Measurements from ENCODE around the gene GOLGA6D.
"Not testable (repeated sequence)": the region's sequence is repeated elsewhere in the genome, so short reads cannot be mapped to it uniquely, and the experiment has no call there.

The GOLGA6D gene

DNA sequence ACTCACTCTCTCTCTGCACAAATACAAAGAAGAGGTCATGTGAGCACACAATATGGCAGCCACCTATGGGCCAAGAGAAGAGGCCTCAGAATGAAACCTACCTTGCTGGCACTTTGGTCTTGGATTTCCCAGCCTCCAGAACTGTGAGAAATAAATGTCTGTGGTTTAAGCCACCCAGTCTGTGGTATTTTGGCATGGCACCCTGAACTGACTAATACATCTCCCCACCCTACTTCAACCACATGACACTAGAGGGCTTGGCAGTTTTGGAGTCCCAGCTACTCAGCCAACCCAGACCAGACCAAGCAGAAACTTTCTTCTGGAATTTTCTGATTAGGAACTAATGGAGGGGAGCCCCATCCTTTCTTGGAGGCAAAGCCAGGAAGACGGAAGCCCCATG, 29.9 kb downstream of the GOLGA6D start:
- not testable (repeated sequence) for H3K9ac ChIP-seq (ENCODE audit: low read depth in 1 of 2, low read length in 2 of 2); H3K36me3 ChIP-seq (ENCODE audit: control insufficient read depth in 1 of 2, insufficient read depth in 2 of 2, low read length in 2 of 2); H3K27me3 ChIP-seq (ENCODE audit: control insufficient read depth in 1 of 2, insufficient read depth in 2 of 2, low read length in 2 of 2); H3K4me3 ChIP-seq (ENCODE audit: low read depth in 1 of 2, low read length in 2 of 2); H3K4me1 ChIP-seq (ENCODE audit: control insufficient read depth in 1 of 2, insufficient read depth in 2 of 2, low read length in 2 of 2); H3K27ac ChIP-seq (ENCODE audit: low read depth, low read length); H3K9me3 ChIP-seq (ENCODE audit: control insufficient read depth in 1 of 2, low read length in 2 of 2)

DNA sequence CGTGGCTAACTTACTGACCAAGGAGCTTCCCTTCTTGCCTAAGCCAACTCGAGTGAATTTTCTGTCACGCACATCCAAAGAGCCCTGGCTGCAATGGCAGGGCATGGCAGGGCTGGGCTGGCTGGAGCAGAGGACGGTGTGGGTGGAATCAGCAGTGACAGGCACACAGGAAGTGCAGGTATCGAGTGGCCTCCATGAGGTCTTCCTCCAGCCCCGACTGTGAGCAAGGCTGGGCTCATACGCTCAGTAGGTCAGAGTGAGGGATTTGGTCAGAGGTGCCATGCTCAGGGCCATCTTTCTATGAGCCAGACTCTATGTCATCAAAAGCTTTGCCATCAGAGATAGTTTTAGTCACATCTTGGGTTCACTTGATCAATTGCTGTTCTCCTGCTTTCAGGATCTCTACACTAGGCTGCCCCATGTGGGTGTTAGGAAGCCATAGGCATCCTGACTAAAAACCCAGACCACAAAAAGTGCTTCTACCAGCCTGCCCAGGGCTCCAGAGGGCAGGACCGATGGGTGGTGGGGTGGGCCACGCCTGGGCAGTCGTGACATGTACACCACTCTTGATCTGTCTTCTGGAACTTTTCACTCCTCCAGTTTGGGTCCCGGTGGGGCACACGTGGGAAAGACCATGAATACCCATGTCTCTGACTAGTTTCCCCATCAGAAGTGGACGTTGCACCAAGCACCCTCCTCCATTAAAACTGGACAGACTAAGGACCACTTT, 30.6 kb downstream of the GOLGA6D start:
- no peak overlapping the region for H3K9ac ChIP-seq (ENCODE audit: low read depth in 1 of 2, low read length in 2 of 2)
- H3K4me3 ChIP-seq (ENCODE audit: low read depth in 1 of 2, low read length in 2 of 2) = no peak overlapping the region
- no peaks in the 10 kb centered on the region for H3K4me1 ChIP-seq (ENCODE audit: control insufficient read depth in 1 of 2, insufficient read depth in 2 of 2, low read length in 2 of 2)
- H3K36me3 ChIP-seq (ENCODE audit: control insufficient read depth in 1 of 2, insufficient read depth in 2 of 2, low read length in 2 of 2) = no peaks in the 10 kb centered on the region
- H3K27ac ChIP-seq (ENCODE audit: low read depth, low read length) = no peak overlapping the region
- H3K27me3 ChIP-seq (ENCODE audit: control insufficient read depth in 1 of 2, insufficient read depth in 2 of 2, low read length in 2 of 2) = no peaks in the 10 kb centered on the region
- no peaks in the 10 kb centered on the region for H3K9me3 ChIP-seq (ENCODE audit: control insufficient read depth in 1 of 2, low read length in 2 of 2)

DNA sequence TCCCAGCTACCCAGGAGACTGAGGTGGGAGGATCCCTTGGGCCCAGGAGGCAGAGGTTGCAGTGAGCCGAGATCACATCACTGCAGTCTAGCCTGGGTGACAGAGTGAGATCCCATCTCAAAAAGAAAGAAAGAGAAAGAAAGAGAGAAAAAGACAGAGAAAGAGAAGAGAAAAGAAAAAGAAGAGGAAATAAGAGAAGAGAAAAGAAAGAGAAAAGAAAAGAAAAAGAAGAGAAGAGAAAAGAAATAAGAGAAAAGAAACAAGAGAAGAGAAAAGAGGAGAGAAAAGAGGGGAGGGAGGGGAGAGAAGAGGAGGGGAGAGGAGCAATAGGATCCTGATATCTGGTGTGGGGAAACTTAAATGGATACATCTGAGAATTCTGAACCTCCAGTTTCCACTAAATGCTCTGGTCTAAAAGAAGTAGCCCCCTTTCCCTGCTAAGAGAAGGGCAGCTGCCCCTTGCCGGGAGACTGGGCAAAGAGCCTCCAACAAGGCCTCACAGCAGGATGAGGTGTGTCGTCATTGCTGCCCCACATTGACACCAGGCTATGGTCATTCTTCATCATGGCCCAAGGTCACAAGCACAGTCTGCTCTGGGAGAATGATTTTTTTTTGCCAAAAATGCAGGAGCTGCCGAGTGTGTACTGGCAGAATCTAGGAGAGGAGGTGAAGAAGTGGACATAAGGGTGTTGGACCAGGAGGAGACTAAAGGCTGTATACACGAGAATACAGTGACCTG, 32.1 kb downstream of the GOLGA6D start:
- Histone ChIP-seq H3K4me1 (ENCODE audit: control insufficient read depth in 1 of 2, insufficient read depth in 2 of 2, low read length in 2 of 2) (no peaks in the 10 kb centered on the region), H3K9ac (ENCODE audit: low read depth in 1 of 2, low read length in 2 of 2) (no peak overlapping the region), H3K27ac (ENCODE audit: low read depth, low read length) (no peak overlapping the region), H3K4me3 (ENCODE audit: low read depth in 1 of 2, low read length in 2 of 2) (no peak overlapping the region), H3K9me3 (ENCODE audit: control insufficient read depth in 1 of 2, low read length in 2 of 2) (no peaks in the 10 kb centered on the region), H3K27me3 (ENCODE audit: control insufficient read depth in 1 of 2, insufficient read depth in 2 of 2, low read length in 2 of 2) (no peaks in the 10 kb centered on the region), H3K36me3 (ENCODE audit: control insufficient read depth in 1 of 2, insufficient read depth in 2 of 2, low read length in 2 of 2) (no peaks in the 10 kb centered on the region)

DNA sequence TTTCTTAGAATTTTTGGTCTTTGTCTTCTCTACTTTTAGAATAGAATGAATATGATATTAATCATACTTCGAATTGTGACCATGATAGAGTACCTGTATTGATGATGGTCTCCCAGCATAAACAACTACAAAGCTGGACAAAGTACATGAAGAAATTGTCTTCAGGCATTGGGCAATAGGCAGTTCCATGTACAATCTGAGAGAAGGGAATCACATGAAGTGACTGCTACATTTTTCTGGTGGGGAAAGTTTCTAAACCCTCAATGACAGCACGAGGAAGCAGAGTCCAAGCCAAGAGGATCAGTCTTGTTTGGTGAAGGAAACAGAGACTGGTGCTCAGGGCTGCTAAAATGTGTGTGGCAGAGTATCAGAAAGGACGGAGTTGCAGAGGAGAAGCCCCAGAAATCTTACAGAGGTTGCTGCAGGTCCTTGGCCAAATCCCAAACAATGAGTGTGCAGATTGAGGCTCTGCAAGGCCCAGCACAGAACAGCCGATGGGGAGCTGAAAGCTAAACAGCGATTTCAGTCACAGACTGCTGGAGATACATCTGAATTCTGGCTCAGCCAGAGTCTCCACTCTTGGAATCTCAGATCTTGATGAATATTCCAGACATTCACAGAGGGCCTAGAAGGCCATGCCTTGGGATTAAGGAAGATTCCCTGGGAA, 36.7 kb downstream of the GOLGA6D start:
- not testable (repeated sequence) for H3K36me3 ChIP-seq (ENCODE audit: control insufficient read depth in 1 of 2, insufficient read depth in 2 of 2, low read length in 2 of 2); H3K4me1 ChIP-seq (ENCODE audit: control insufficient read depth in 1 of 2, insufficient read depth in 2 of 2, low read length in 2 of 2); H3K27me3 ChIP-seq (ENCODE audit: control insufficient read depth in 1 of 2, insufficient read depth in 2 of 2, low read length in 2 of 2); H3K9ac ChIP-seq (ENCODE audit: low read depth in 1 of 2, low read length in 2 of 2); H3K9me3 ChIP-seq (ENCODE audit: control insufficient read depth in 1 of 2, low read length in 2 of 2); H3K27ac ChIP-seq (ENCODE audit: low read depth, low read length); H3K4me3 ChIP-seq (ENCODE audit: low read depth in 1 of 2, low read length in 2 of 2)

DNA sequence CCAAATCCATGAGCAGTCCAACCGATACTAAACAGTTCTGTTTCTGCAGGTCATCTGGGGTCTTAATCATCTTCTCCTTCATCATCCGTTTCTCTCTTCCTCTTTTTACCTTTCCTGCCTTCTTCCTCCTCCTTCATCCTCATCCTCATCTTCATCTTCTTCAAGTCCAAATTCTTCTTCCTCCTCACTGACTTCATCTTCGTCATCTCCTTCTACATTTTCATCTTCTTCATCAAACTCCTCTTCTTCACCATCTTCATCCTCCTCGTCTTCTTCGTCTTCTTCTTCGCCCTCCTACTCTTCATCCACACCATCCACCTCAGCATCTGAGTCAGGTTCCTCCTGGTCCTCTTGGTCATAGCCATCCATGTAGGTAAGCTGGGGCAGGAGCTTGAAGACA, 39.1 kb downstream of the GOLGA6D start:
- Histone ChIP-seq H3K27me3 (ENCODE audit: control insufficient read depth in 1 of 2, insufficient read depth in 2 of 2, low read length in 2 of 2) (no peaks in the 10 kb centered on the region), H3K36me3 (ENCODE audit: control insufficient read depth in 1 of 2, insufficient read depth in 2 of 2, low read length in 2 of 2) (no peaks in the 10 kb centered on the region), H3K4me1 (ENCODE audit: control insufficient read depth in 1 of 2, insufficient read depth in 2 of 2, low read length in 2 of 2) (no peaks in the 10 kb centered on the region), H3K9me3 (ENCODE audit: control insufficient read depth in 1 of 2, low read length in 2 of 2) (no peaks in the 10 kb centered on the region), H3K9ac (ENCODE audit: low read depth in 1 of 2, low read length in 2 of 2) (no peak overlapping the region), H3K27ac (ENCODE audit: low read depth, low read length) (no peak overlapping the region), H3K4me3 (ENCODE audit: low read depth in 1 of 2, low read length in 2 of 2) (no peak overlapping the region)

DNA sequence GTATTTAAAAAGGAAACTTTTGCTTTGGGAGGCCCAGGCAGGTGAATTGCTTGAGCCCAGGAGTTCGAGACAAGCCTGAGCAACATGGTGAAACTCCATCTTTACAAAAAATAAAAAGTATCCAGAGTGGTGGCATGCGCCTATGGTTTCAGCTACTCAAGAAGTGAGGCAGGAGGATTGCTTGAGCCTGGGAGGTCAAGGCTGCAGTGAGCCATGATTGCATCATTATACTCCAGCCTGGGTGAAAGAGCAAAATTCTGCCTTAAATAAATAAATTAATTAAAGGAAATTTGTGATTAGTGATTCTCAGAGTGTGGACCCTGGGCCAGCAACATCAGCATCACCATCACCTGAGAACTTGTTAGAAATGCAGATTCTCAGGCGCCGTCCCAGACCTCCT, 43.3 kb downstream of the GOLGA6D start:
- no peaks in the 10 kb centered on the region for H3K27me3 ChIP-seq (ENCODE audit: control insufficient read depth in 1 of 2, insufficient read depth in 2 of 2, low read length in 2 of 2)
- no peak overlapping the region for H3K27ac ChIP-seq (ENCODE audit: low read depth, low read length)
- no peak overlapping the region for H3K4me3 ChIP-seq (ENCODE audit: low read depth in 1 of 2, low read length in 2 of 2)
- H3K36me3 ChIP-seq (ENCODE audit: control insufficient read depth in 1 of 2, insufficient read depth in 2 of 2, low read length in 2 of 2) = no peaks in the 10 kb centered on the region
- H3K9ac ChIP-seq (ENCODE audit: low read depth in 1 of 2, low read length in 2 of 2) = no peak overlapping the region
- H3K9me3 ChIP-seq (ENCODE audit: control insufficient read depth in 1 of 2, low read length in 2 of 2) = no peaks in the 10 kb centered on the region
- H3K4me1 ChIP-seq (ENCODE audit: control insufficient read depth in 1 of 2, insufficient read depth in 2 of 2, low read length in 2 of 2) = no peaks in the 10 kb centered on the region

DNA sequence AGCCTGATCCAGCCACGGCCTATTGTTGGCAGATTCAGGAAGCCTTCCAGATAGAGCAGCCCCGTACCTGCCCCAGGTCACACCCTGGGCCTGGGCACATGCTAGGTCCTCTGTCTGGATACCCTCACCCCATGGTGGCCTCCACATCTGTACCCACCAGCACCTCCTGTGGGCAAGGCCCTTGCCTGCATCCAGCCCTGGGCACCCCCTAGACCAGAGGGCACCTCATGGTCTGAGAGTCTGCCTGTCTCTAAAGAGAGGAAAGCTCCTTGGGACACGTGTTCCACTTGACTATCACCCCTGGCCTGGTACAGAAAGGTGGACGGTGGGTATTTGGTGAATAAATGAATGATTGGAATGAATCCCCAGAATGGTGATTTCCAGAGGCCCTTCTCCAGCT, 44.4 kb downstream of the GOLGA6D start:
- Histone ChIP-seq H3K27ac (ENCODE audit: low read depth, low read length) (no peak overlapping the region), H3K9me3 (ENCODE audit: control insufficient read depth in 1 of 2, low read length in 2 of 2) (no peaks in the 10 kb centered on the region), H3K27me3 (ENCODE audit: control insufficient read depth in 1 of 2, insufficient read depth in 2 of 2, low read length in 2 of 2) (no peaks in the 10 kb centered on the region), H3K4me1 (ENCODE audit: control insufficient read depth in 1 of 2, insufficient read depth in 2 of 2, low read length in 2 of 2) (no peaks in the 10 kb centered on the region), H3K36me3 (ENCODE audit: control insufficient read depth in 1 of 2, insufficient read depth in 2 of 2, low read length in 2 of 2) (no peaks in the 10 kb centered on the region), H3K4me3 (ENCODE audit: low read depth in 1 of 2, low read length in 2 of 2) (no peak overlapping the region), H3K9ac (ENCODE audit: low read depth in 1 of 2, low read length in 2 of 2) (no peak overlapping the region)

DNA sequence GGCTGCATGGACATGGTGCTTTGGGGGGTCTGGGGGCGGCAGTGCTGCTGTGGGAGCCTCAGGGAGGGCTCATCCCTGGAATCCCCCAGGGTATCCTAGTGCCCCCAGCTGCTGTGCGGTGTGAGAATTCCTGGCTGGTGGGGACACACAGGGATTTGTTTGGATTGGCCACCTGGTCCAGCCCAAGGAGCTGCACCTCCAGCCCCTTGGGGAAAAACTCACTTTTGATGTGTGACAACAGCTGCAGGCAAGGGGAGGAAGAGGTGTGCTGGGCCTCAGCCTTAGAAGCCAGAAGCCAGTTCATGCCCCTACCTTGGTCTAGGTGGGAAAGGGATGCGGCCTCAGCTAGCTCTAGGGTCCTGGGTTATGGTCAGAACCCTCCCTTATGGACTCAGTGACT, 44.9 kb downstream of the GOLGA6D start:
- Histone ChIP-seq H3K27ac (ENCODE audit: low read depth, low read length) (no peak overlapping the region), H3K4me1 (ENCODE audit: control insufficient read depth in 1 of 2, insufficient read depth in 2 of 2, low read length in 2 of 2) (no peaks in the 10 kb centered on the region), H3K36me3 (ENCODE audit: control insufficient read depth in 1 of 2, insufficient read depth in 2 of 2, low read length in 2 of 2) (no peaks in the 10 kb centered on the region), H3K27me3 (ENCODE audit: control insufficient read depth in 1 of 2, insufficient read depth in 2 of 2, low read length in 2 of 2) (no peaks in the 10 kb centered on the region), H3K4me3 (ENCODE audit: low read depth in 1 of 2, low read length in 2 of 2) (no peak overlapping the region), H3K9ac (ENCODE audit: low read depth in 1 of 2, low read length in 2 of 2) (no peak overlapping the region), H3K9me3 (ENCODE audit: control insufficient read depth in 1 of 2, low read length in 2 of 2) (no peaks in the 10 kb centered on the region)

DNA sequence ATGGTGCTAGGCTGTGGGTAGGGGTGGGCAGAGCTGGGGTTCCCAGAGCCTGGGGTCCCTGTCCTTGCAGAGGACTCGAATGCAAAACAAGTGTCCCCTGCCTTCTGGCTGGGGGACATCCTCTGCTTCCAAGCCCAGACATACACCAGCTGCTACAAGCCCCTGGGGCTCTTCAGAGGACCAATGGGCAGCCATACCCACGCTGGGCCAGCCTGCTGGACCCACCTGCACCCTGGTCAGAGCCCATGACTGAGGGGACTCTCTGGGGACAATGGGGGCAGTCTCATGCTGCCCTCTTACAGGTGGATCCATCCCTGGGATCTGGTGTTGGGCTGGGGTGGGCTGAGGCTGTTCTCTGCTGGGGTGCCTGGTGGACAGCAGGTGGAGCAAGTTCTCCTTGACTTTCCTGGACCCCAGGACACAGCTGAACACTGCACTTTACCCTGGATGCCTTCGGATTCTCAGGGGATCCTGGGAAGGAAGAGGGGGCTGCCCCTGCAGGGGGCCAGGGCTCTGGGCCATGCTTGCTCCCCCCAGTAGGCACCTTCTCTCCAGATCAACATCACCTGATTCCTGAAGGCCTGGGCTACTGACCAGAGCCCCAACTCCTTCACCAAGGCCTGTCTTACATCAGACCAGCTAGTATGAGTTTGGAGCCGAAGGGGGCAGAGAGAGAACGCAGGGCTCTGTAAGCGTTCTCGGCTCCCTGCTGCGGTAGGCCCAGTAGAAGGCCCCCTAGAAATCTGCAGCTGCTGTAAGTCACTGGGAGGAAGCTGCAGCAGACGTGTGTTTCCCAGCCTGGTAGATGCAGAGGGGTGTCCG, 46.1 kb downstream of the GOLGA6D start:
- no peaks in the 10 kb centered on the region for H3K36me3 ChIP-seq (ENCODE audit: control insufficient read depth in 1 of 2, insufficient read depth in 2 of 2, low read length in 2 of 2)
- H3K9me3 ChIP-seq (ENCODE audit: control insufficient read depth in 1 of 2, low read length in 2 of 2) = no peaks in the 10 kb centered on the region
- no peaks in the 10 kb centered on the region for H3K27me3 ChIP-seq (ENCODE audit: control insufficient read depth in 1 of 2, insufficient read depth in 2 of 2, low read length in 2 of 2)
- no peaks in the 10 kb centered on the region for H3K4me1 ChIP-seq (ENCODE audit: control insufficient read depth in 1 of 2, insufficient read depth in 2 of 2, low read length in 2 of 2)
- no peak overlapping the region for H3K27ac ChIP-seq (ENCODE audit: low read depth, low read length)
- no peak overlapping the region for H3K4me3 ChIP-seq (ENCODE audit: low read depth in 1 of 2, low read length in 2 of 2)
- H3K9ac ChIP-seq (ENCODE audit: low read depth in 1 of 2, low read length in 2 of 2) = no peak overlapping the region

DNA sequence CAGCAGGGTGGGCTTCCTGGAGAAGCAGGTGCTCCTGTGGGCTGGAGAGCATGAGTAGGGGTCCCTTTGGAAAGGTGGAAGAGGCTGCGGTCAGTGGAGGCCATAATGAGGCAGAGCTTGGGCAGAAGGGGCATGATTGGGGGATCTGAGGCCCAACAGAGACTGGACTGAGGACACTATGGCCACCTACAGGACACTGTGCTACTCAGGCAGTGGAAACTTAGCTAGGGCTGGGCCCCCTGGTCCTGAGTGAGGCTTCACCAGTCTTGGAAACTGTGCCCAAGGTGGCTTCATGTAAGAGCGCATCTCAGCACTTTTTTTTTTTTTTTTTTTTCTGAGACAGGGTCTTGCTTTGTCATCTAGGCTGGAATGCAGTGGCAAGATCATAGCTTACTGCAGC, 46.9 kb downstream of the GOLGA6D start:
- no peak overlapping the region for H3K9ac ChIP-seq (ENCODE audit: low read depth in 1 of 2, low read length in 2 of 2)
- no peak overlapping the region for H3K27ac ChIP-seq (ENCODE audit: low read depth, low read length)
- H3K9me3 ChIP-seq (ENCODE audit: control insufficient read depth in 1 of 2, low read length in 2 of 2) = no peaks in the 10 kb centered on the region
- H3K27me3 ChIP-seq (ENCODE audit: control insufficient read depth in 1 of 2, insufficient read depth in 2 of 2, low read length in 2 of 2) = no peaks in the 10 kb centered on the region
- no peaks in the 10 kb centered on the region for H3K36me3 ChIP-seq (ENCODE audit: control insufficient read depth in 1 of 2, insufficient read depth in 2 of 2, low read length in 2 of 2)
- H3K4me3 ChIP-seq (ENCODE audit: low read depth in 1 of 2, low read length in 2 of 2) = no peak overlapping the region
- H3K4me1 ChIP-seq (ENCODE audit: control insufficient read depth in 1 of 2, insufficient read depth in 2 of 2, low read length in 2 of 2) = no peaks in the 10 kb centered on the region
